ENCODE results near the gene CCDC50.

CCDC50 gene

DNA sequence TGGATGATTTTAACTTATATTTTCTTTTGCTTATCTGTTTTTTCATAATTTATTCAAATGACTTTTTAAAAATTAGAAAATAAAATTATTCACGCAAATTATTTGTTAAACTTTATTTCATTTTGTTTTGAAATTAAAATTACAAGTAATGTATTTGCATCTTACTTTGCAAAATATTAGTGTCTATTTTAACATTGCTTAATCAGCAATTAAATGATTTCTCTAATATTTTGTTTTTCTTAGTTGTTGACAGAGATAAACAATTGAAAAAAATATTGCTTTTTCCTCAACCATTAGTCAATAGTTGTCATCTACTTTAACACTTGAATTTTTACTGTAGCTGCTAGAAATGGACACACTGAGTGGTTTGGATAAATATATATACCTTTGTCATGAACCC is 99.0 kb downstream of the CCDC50 start:
- H3K9me3 Mint-ChIP-seq, result peaks cover 8% of the 10 kb centered on the region
- H3K36me3 Mint-ChIP-seq (ENCODE audit: low read depth), result no peaks in the 10 kb centered on the region
- H3K4me3 Mint-ChIP-seq, result no peak overlapping the region
- peaks cover 4% of the 10 kb centered on the region for H3K27me3 Mint-ChIP-seq
- no peaks in the 10 kb centered on the region for H3K4me1 Mint-ChIP-seq (ENCODE audit: low read depth)
- H3K27ac Mint-ChIP-seq, result no peak overlapping the region

DNA sequence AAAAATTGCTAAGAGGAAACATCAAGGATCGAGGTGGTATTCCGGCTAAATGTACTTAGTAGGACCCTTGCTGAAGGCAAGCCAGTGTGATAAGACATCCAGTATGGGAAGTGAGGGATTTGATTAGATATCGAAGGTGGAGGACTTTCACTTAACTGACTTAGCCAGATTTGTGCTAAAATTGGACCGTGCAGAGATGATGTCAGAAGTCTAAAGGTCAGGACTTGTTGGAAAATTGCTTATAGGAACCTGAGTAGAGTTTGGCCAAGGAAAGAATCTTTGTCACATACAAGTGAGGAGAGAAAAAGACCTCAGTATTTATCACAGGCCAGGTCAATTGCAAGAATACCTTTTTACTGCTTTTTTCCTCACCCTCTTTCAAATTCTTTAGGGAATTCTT is 100.9 kb downstream of the CCDC50 start:
- H3K27me3 Mint-ChIP-seq, result peaks cover 4% of the 10 kb centered on the region
- peaks cover 8% of the 10 kb centered on the region for H3K9me3 Mint-ChIP-seq
- H3K36me3 Mint-ChIP-seq (ENCODE audit: low read depth), result no peaks in the 10 kb centered on the region
- no peak overlapping the region for H3K4me3 Mint-ChIP-seq
- no peak overlapping the region for H3K27ac Mint-ChIP-seq
- no peaks in the 10 kb centered on the region for H3K4me1 Mint-ChIP-seq (ENCODE audit: low read depth)

DNA sequence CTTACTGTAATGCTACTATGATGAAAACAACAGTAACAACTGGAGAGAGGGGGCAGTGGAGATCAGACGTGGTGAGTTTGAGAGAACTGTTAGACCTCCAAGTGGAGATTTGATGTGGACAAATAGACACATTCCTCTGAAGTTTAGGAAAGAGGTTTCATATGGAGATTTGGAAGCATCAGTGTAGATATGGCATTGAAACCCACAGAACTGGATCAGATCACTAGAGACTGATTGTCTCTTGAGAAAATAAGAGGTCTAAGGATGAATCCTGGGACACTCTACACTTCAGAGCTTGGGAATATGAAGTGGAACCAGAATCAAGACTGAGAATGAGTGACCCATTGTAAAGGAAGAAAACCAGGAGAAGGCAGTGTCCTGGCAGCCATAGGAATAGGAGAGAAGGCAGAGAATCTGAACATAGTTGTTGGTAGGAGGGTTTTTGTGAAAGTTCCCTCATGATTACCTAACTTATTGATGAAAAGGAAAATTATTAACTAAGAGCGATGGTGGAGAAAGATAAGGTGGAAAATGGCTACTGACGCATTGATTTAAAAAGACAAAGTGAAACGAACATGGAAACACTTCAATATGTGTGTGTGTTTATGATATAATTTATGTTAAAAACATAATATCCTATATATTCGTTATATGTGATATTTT is 102.1 kb downstream of the CCDC50 start:
- Mint-ChIP-seq H3K27ac (no peak overlapping the region), H3K27me3 (peaks cover 4% of the 10 kb centered on the region), H3K4me1 (ENCODE audit: low read depth) (no peaks in the 10 kb centered on the region), H3K9me3 (peaks cover 8% of the 10 kb centered on the region), H3K36me3 (ENCODE audit: low read depth) (no peaks in the 10 kb centered on the region), H3K4me3 (no peak overlapping the region)

DNA sequence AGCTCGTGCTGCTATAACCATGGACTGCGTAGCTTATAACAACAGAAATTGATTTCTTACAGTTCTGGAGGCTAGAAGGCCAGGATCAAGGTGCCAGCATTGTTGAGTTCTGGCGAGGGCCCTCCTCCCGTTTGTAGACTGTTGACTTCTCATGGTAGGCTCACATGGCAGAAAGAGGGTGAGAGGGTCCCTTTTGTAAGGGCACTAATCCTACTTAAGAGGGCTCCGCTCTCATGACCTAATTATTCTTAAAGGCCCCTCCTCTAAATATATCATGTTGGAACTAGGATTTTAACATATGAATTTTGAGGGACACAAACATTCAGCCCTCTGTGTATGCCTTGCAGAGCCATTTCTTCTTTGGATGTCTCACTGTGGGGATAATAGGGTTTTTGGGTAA is 103.0 kb downstream of the CCDC50 start:
- Mint-ChIP-seq H3K4me3 (no peak overlapping the region), H3K9me3 (peaks cover 8% of the 10 kb centered on the region), H3K27me3 (peaks cover 4% of the 10 kb centered on the region), H3K27ac (no peak overlapping the region), H3K36me3 (ENCODE audit: low read depth) (no peaks in the 10 kb centered on the region), H3K4me1 (ENCODE audit: low read depth) (no peaks in the 10 kb centered on the region)

DNA sequence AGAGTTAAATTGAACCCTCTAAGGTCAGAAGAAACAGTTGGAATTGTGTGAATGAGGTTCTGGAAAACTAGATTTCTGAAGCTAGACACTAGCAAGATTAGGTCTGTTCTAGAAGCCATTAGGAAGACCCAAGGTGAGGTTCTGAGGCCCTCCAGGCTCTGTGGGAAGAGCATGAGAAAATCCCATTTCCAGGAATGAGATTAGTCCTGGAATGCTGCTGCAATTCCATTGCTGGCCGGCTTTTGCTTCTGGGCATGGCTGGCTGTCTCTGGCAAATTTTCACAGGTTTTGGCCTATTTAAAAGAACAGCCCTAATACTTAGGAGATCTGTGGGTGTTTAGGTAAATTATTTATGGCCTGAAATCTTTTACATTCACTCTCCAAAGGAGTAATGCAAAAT is 104.8 kb downstream of the CCDC50 start:
- H3K9me3 Mint-ChIP-seq, result peaks cover 8% of the 10 kb centered on the region
- H3K27me3 Mint-ChIP-seq, result peaks cover 4% of the 10 kb centered on the region
- H3K36me3 Mint-ChIP-seq (ENCODE audit: low read depth), result no peaks in the 10 kb centered on the region
- no peaks in the 10 kb centered on the region for H3K4me1 Mint-ChIP-seq (ENCODE audit: low read depth)
- H3K27ac Mint-ChIP-seq, result no peak overlapping the region
- no peak overlapping the region for H3K4me3 Mint-ChIP-seq

DNA sequence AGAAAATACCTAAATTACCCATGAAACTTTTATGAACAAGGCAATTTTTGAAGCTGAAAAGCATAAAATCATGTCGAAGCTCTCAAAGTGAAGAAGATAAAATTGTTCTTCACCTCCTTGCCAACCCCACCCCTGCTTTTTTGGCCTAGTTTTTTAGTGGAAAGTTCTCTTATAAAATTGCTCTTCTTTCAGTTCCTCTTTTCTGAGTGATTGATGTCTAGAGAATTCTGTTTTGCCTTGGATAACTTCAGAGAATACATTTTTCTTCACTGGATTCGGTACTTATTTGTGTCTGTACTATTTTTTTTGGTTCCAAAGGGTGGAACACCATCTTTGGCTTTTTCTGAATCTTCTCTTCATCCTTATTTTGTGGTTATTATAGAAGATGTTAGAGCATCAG is 106.8 kb downstream of the CCDC50 start:
- no peaks in the 10 kb centered on the region for H3K4me1 Mint-ChIP-seq (ENCODE audit: low read depth)
- no peaks in the 10 kb centered on the region for H3K36me3 Mint-ChIP-seq (ENCODE audit: low read depth)
- H3K27me3 Mint-ChIP-seq, result peaks cover 4% of the 10 kb centered on the region
- no peak overlapping the region for H3K27ac Mint-ChIP-seq
- peaks cover 14% of the 10 kb centered on the region for H3K9me3 Mint-ChIP-seq
- no peak overlapping the region for H3K4me3 Mint-ChIP-seq

DNA sequence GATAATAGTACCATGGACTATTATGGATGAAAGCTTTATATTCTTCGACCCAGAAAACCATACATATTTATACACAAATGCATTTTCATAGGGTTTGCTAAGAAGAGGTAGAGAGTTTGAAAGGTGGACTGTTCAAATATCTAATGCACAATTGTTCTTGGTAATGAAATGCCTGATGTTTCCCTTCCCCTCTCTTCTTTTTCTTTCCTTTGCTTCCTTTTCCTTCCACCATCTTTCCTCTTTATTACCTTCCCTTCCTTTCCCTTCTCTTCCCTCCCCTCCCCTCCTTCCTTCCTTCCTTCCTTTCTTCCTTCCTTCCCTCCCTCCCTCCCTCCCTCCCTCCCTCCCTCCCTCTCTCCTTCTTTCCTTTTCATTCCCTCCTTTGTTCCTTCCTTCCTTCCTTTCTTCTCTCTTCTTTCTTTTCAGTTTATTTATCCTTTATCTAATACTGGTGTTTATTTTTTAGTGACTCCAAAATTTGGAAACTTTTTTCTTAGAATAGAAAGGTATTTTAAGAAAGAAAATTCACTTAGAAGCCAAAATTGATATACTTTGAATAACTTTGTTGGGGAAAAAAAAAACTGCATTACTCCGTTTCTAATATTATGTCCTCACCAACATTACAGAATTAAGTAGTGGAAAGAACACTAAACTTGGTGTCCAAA is 109.1 kb downstream of the CCDC50 start:
- H3K4me3 Mint-ChIP-seq, result no peak overlapping the region
- H3K4me1 Mint-ChIP-seq (ENCODE audit: low read depth), result no peaks in the 10 kb centered on the region
- H3K9me3 Mint-ChIP-seq, result peaks cover 8% of the 10 kb centered on the region
- H3K27me3 Mint-ChIP-seq, result no peaks in the 10 kb centered on the region
- H3K36me3 Mint-ChIP-seq (ENCODE audit: low read depth), result no peaks in the 10 kb centered on the region
- H3K27ac Mint-ChIP-seq, result no peak overlapping the region

DNA sequence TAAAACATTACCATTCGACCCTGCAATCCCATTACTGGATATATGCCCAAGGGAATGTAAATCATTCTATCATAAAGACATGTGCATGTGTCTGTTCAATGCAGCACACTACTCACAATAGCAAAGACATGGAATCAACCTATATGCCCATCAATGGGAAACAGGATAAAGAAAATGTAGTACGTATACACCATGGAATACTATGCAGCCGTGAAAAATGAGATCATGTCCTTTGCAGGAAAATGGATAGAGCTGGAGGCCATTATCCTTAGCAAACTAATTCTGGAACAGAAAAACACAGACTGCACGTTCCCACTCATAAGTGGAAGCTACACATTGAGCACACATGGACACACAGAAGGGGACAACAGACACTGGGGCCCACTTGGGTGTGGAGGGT is 111.3 kb downstream of the CCDC50 start:
- Mint-ChIP-seq H3K4me1 (ENCODE audit: low read depth) (no peaks in the 10 kb centered on the region), H3K4me3 (no peak overlapping the region), H3K9me3 (peaks cover 8% of the 10 kb centered on the region)

DNA sequence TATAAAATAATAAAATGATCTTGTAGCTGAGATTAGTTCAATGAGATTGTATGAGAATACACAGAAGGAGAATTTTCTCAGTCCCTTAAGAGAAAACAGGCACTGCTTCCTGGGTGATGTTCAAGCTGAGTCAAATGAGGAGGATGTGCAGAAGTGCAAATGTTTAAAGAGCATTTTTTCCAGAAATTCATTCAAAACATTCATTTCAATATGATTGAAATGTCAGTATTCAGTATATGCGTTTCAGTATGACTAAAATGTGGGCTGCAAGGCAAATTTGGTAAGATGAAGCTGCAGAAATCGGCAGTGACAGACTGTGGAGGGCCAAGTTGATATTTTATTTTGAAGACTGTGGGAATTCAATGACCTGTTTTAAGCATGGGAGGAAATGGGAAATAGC is 112.5 kb downstream of the CCDC50 start:
- Mint-ChIP-seq H3K36me3 (ENCODE audit: low read depth) (no peaks in the 10 kb centered on the region), H3K4me3 (no peak overlapping the region), H3K9me3 (peaks cover 8% of the 10 kb centered on the region), H3K27me3 (no peaks in the 10 kb centered on the region), H3K27ac (no peak overlapping the region), H3K4me1 (ENCODE audit: low read depth) (no peaks in the 10 kb centered on the region)

More for the DNA sequence above, 111.3 kb downstream of the CCDC50 start:
- no peak overlapping the region for H3K27ac Mint-ChIP-seq
- no peaks in the 10 kb centered on the region for H3K36me3 Mint-ChIP-seq (ENCODE audit: low read depth)
- no peaks in the 10 kb centered on the region for H3K27me3 Mint-ChIP-seq

DNA sequence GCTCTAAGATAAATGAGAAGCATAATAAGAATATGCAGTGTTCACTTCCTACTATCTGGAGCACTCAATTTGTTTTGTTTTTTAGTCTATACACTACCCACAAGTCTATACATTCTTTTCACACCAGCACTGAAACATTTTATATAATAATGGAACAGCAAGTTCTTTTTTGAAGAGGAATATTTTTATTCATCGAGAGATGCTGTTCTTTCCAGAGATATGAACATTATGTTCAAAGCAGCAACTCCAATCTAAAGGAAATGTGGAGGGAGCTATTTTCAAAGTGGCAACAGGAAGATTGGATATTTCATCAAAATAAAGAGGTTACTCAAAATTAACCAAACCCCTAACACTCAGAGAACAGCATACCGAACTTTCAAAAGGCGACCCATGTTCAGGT is 115.4 kb downstream of the CCDC50 start:
- no peaks in the 10 kb centered on the region for H3K4me1 Mint-ChIP-seq (ENCODE audit: low read depth)
- H3K27ac Mint-ChIP-seq, result no peak overlapping the region
- no peak overlapping the region for H3K4me3 Mint-ChIP-seq
- H3K36me3 Mint-ChIP-seq (ENCODE audit: low read depth), result no peaks in the 10 kb centered on the region
- no peaks in the 10 kb centered on the region for H3K27me3 Mint-ChIP-seq
- H3K9me3 Mint-ChIP-seq, result peaks cover 8% of the 10 kb centered on the region
